ENCODE measurements around the gene ABTB2. TPM values are rescaled to one million over a fixed set of nuclear protein-coding genes. Genes with fewer than 3 reads are reported as not detected.

The ABTB2 gene
- polyA plus RNA-seq, 1 donor (not counting 4 experiments of a cell fraction or from before 2014, with no cell fraction given): 1.0 TPM

- Histone ChIP-seq H3K4me2 (ENCODE audit: control insufficient read depth, extremely low read depth, insufficient read depth, low read depth, low read length) (no peak overlapping the region), H3K4me3 (ENCODE audit: control insufficient read depth in 2 of 3, extremely low read depth in 1 of 3, insufficient read depth in 2 of 3, low read depth in 1 of 3, low read length in 3 of 3) (no peak overlapping the region), H2AFZ (ENCODE audit: control insufficient read depth, low read length) (no peak overlapping the region), H3K9ac (ENCODE audit: control insufficient read depth, extremely low read depth, insufficient read depth, low read length) (no peak overlapping the region), H3K27ac (ENCODE audit: control insufficient read depth, insufficient read depth, low read length) (no peak overlapping the region), H3K9me1 (ENCODE audit: control insufficient read depth, extremely low read depth, insufficient read depth, low read length) (peaks cover 3% of the 10 kb centered on the region), H3K9me3 (ENCODE audit: control insufficient read depth, low read depth, low read length) (no peaks in the 10 kb centered on the region), H3K79me2 (ENCODE audit: control insufficient read depth, insufficient read depth, low read length) (no peaks in the 10 kb centered on the region), H3K36me3 (ENCODE audit: control insufficient read depth in 2 of 2, extremely low read depth in 1 of 2, insufficient read depth in 2 of 2, low read length in 2 of 2) (no peaks in the 10 kb centered on the region), H3K4me1 (ENCODE audit: control insufficient read depth, extremely low read depth, insufficient read depth, low read length) (peaks cover 23% of the 10 kb centered on the region), H4K20me1 (ENCODE audit: control insufficient read depth, extremely low read depth, insufficient read depth, low read length) (no peaks in the 10 kb centered on the region), H3K27me3 (ENCODE audit: control insufficient read depth, extremely low read depth, insufficient read depth, low read length) (no peaks in the 10 kb centered on the region)
- dilution Hi-C loops (cut with MboI; ENCODE audit: extremely low pct_ligation_motif_present, low sequenced_read_pairs): no loop called here
- TF ChIP-seq CTCF (optimal IDR thresholded peaks at IDR 0.05 in 1 of 3, IDR thresholded peaks at IDR 0.05 in 1 of 3, conservative IDR thresholded peaks at IDR 0.05 in 1 of 3; ENCODE audit: extremely low read depth in 1 of 3, insufficient read depth in 2 of 3, low read length in 3 of 3) (no peak), EZH2 (IDR thresholded peaks at IDR 0.05; ENCODE audit: low read length) (no peak)
- FAIRE-seq (no peak), DNase-seq (ENCODE audit: low read depth, low spot score) (no peak)
Measured at GRCh38 chr11:34188181-34188580, 169.6 kb downstream of the ABTB2 start.

GRCh38 chr11:34185926-34186841, 171.6 kb downstream of the ABTB2 start:
- no peak for TF ChIP-seq CTCF (optimal IDR thresholded peaks at IDR 0.05 in 1 of 3, IDR thresholded peaks at IDR 0.05 in 1 of 3, conservative IDR thresholded peaks at IDR 0.05 in 1 of 3; ENCODE audit: extremely low read depth in 1 of 3, insufficient read depth in 2 of 3, low read length in 3 of 3)
- TF ChIP-seq EZH2 (IDR thresholded peaks at IDR 0.05; ENCODE audit: low read length): no peak
- no peaks in the 10 kb centered on the region for H4K20me1 ChIP-seq (ENCODE audit: control insufficient read depth, extremely low read depth, insufficient read depth, low read length)
- H3K9ac ChIP-seq (ENCODE audit: control insufficient read depth, extremely low read depth, insufficient read depth, low read length): no peak overlapping the region
- no peaks in the 10 kb centered on the region for H3K79me2 ChIP-seq (ENCODE audit: control insufficient read depth, insufficient read depth, low read length)
- peak overlapping the region; percentile 7 for H2AFZ ChIP-seq (ENCODE audit: control insufficient read depth, low read length)
- DNase-seq (ENCODE audit: low read depth, low spot score) (no peak), FAIRE-seq (peak; percentile 58)
- H3K4me2 ChIP-seq (ENCODE audit: control insufficient read depth, extremely low read depth, insufficient read depth, low read depth, low read length): peak overlapping the region; percentile 30
- dilution Hi-C loops (cut with MboI; ENCODE audit: extremely low pct_ligation_motif_present, low sequenced_read_pairs): no loop called here
- H3K4me1 ChIP-seq (ENCODE audit: control insufficient read depth, extremely low read depth, insufficient read depth, low read length): peaks cover 12% of the 10 kb centered on the region
- no peaks in the 10 kb centered on the region for H3K9me3 ChIP-seq (ENCODE audit: control insufficient read depth, low read depth, low read length)
- no peaks in the 10 kb centered on the region for H3K9me1 ChIP-seq (ENCODE audit: control insufficient read depth, extremely low read depth, insufficient read depth, low read length)
- H3K4me3 ChIP-seq (ENCODE audit: control insufficient read depth in 2 of 3, extremely low read depth in 1 of 3, insufficient read depth in 2 of 3, low read depth in 1 of 3, low read length in 3 of 3): no peak overlapping the region
- no peak overlapping the region for H3K27ac ChIP-seq (ENCODE audit: control insufficient read depth, insufficient read depth, low read length)
- H3K36me3 ChIP-seq (ENCODE audit: control insufficient read depth in 2 of 2, extremely low read depth in 1 of 2, insufficient read depth in 2 of 2, low read length in 2 of 2): no peaks in the 10 kb centered on the region
- no peaks in the 10 kb centered on the region for H3K27me3 ChIP-seq (ENCODE audit: control insufficient read depth, extremely low read depth, insufficient read depth, low read length)

Measured in keratinocyte (primary cell).